ENCODE results near the gene SYAP1. TPM values are rescaled to one million over a fixed set of nuclear protein-coding genes. Genes with fewer than 3 reads are reported as not detected.
"Not testable (repeated sequence)": the region's sequence is repeated elsewhere in the genome, so short reads cannot be mapped to it uniquely, and the experiment has no call there.

SYAP1 gene
- total and polyA plus RNA-seq, 2 experiments from 2014 or later = 18.0 to 48.3 TPM

DNA sequence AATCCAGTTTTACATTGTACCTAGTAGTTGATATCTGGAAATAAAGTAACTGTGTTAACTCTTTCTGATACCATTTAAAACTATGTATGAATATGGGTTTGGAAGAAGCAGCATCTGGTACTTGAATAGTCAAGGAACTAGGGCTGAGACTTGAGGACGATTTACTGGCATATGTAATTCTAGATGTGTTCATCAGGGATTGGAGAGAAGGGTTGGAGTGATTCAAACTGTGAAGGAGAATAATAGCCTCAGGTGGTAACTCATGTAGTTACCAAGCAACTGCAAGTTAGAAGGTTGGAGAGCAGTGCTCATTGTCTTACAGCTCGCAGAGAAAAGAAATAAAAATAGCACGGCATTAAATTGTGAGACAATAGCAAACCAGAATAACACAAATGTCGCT is 37.3 kb downstream of the SYAP1 start (continued):
- TF ChIP-seq, protein P1, sequence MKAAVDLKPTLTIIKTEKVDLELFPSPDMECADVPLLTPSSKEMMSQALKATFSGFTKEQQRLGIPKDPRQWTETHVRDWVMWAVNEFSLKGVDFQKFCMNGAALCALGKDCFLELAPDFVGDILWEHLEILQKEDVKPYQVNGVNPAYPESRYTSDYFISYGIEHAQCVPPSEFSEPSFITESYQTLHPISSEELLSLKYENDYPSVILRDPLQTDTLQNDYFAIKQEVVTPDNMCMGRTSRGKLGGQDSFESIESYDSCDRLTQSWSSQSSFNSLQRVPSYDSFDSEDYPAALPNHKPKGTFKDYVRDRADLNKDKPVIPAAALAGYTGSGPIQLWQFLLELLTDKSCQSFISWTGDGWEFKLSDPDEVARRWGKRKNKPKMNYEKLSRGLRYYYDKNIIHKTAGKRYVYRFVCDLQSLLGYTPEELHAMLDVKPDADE (IDR thresholded peaks at IDR 0.05) = no peak
- TF ChIP-seq ZNF331 (CRISPR knock-in tag; IDR thresholded peaks at IDR 0.05; ENCODE audit: low read depth) (no peak), CREB1 (CRISPR knock-in tag; IDR thresholded peaks at IDR 0.05; ENCODE audit: low read depth) (no peak), JUNB (IDR thresholded peaks at IDR 0.05; ENCODE audit: unreplicated experiment) (no peak)

DNA sequence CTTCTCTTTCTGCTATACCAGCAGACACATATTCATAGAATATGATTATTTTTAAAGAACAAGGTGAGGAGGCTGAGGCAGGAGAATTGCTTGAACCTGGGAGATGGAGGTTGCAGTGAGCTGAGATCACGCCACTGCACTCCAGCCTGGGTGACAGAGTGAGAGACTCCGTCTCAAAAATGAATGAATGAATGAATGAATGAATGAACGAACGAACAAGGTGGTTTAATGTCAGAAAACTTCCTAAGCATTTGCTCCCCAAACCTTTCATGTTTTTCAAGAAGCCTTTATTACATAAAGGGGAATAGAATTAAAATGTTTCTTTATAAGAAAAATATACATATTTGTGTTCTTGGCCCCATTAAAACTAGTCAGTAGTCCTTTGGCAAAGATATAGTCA is 42.1 kb downstream of the SYAP1 start:
- H3K4me3 Mint-ChIP-seq; H3K4me3 ChIP-seq; ATAC-seq; H3K9me2 ChIP-seq (ENCODE audit: insufficient read depth); H3K27ac ChIP-seq (ENCODE audit: low read depth); H3K27me3 Mint-ChIP-seq (ENCODE audit: insufficient read depth, low read depth, poor library complexity); H2AFZ ChIP-seq; H3K9me3 Mint-ChIP-seq; H3K27me3 ChIP-seq (ENCODE audit: insufficient read depth); H3K4me2 ChIP-seq; H3K79me2 ChIP-seq (replicated peaks; ENCODE audit: insufficient read depth); H3K36me3 ChIP-seq (ENCODE audit: insufficient read depth); H3K4me1 ChIP-seq (ENCODE audit: insufficient read depth); DNase-seq (ENCODE audit: low spot score); H3K4me1 Mint-ChIP-seq; H3F3A ChIP-seq (replicated peaks; ENCODE audit: low read depth); H4K20me1 ChIP-seq (replicated peaks; ENCODE audit: insufficient read depth); H3K27ac Mint-ChIP-seq: not testable (repeated sequence)
- H3K36me3 Mint-ChIP-seq (ENCODE audit: low read depth) = peaks cover 30% of the 10 kb centered on the region

DNA sequence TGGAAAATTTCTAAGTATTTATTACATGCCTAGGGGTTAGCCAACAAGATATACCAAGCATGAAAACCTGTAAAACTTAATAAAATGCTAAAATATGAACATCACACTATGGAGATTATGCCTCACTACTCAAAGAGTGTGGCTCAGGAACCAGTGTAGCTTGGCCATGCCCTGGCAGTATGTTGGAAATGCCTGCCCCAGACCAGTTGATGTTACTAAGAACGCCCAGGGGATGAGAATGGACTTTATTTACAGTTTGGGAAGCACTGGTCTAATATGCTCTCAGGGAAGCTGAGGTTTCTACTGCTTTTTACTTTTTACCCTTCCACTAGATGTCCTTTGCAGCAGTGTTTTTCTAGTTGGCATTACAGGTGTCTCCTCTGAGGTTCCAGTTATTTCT is 43.2 kb downstream of the SYAP1 start:
- peaks cover 4% of the 10 kb centered on the region; the same call in 2 of the 3 replicates for H3K4me1 Mint-ChIP-seq
- H3K27me3 ChIP-seq (ENCODE audit: insufficient read depth) = no peaks in the 10 kb centered on the region
- H3K79me2 ChIP-seq (replicated peaks; ENCODE audit: insufficient read depth) = no peaks in the 10 kb centered on the region
- H3K27ac Mint-ChIP-seq = no peak overlapping the region
- no peak overlapping the region for H3K27ac ChIP-seq (ENCODE audit: low read depth)
- no peaks in the 10 kb centered on the region for H4K20me1 ChIP-seq (replicated peaks; ENCODE audit: insufficient read depth)
- no peaks in the 10 kb centered on the region for H3F3A ChIP-seq (replicated peaks; ENCODE audit: low read depth)
- no peaks in the 10 kb centered on the region for H3K4me1 ChIP-seq (ENCODE audit: insufficient read depth)
- no peaks in the 10 kb centered on the region for H3K9me3 Mint-ChIP-seq
- ATAC-seq (no peak), DNase-seq (ENCODE audit: low spot score) (no peak)
- no peak overlapping the region for H2AFZ ChIP-seq
- no peak overlapping the region for H3K4me2 ChIP-seq
- peaks cover 9% of the 10 kb centered on the region; the same call in 1 of the 2 replicates for H3K36me3 ChIP-seq (ENCODE audit: insufficient read depth)
- H3K36me3 Mint-ChIP-seq (ENCODE audit: low read depth) = peaks cover 22% of the 10 kb centered on the region; the same call in 2 of the 3 replicates
- no peak overlapping the region for H3K4me3 Mint-ChIP-seq
- no peak overlapping the region for H3K4me3 ChIP-seq
- no peaks in the 10 kb centered on the region for H3K9me2 ChIP-seq (ENCODE audit: insufficient read depth)
- no peaks in the 10 kb centered on the region for H3K27me3 Mint-ChIP-seq (ENCODE audit: insufficient read depth, low read depth, poor library complexity)
- TF ChIP-seq JUNB (IDR thresholded peaks at IDR 0.05; ENCODE audit: unreplicated experiment) = no peak
- TF ChIP-seq STAT1 (IDR thresholded peaks at IDR 0.05; ENCODE audit: unreplicated experiment) = no peak
- TF ChIP-seq, protein P2, sequence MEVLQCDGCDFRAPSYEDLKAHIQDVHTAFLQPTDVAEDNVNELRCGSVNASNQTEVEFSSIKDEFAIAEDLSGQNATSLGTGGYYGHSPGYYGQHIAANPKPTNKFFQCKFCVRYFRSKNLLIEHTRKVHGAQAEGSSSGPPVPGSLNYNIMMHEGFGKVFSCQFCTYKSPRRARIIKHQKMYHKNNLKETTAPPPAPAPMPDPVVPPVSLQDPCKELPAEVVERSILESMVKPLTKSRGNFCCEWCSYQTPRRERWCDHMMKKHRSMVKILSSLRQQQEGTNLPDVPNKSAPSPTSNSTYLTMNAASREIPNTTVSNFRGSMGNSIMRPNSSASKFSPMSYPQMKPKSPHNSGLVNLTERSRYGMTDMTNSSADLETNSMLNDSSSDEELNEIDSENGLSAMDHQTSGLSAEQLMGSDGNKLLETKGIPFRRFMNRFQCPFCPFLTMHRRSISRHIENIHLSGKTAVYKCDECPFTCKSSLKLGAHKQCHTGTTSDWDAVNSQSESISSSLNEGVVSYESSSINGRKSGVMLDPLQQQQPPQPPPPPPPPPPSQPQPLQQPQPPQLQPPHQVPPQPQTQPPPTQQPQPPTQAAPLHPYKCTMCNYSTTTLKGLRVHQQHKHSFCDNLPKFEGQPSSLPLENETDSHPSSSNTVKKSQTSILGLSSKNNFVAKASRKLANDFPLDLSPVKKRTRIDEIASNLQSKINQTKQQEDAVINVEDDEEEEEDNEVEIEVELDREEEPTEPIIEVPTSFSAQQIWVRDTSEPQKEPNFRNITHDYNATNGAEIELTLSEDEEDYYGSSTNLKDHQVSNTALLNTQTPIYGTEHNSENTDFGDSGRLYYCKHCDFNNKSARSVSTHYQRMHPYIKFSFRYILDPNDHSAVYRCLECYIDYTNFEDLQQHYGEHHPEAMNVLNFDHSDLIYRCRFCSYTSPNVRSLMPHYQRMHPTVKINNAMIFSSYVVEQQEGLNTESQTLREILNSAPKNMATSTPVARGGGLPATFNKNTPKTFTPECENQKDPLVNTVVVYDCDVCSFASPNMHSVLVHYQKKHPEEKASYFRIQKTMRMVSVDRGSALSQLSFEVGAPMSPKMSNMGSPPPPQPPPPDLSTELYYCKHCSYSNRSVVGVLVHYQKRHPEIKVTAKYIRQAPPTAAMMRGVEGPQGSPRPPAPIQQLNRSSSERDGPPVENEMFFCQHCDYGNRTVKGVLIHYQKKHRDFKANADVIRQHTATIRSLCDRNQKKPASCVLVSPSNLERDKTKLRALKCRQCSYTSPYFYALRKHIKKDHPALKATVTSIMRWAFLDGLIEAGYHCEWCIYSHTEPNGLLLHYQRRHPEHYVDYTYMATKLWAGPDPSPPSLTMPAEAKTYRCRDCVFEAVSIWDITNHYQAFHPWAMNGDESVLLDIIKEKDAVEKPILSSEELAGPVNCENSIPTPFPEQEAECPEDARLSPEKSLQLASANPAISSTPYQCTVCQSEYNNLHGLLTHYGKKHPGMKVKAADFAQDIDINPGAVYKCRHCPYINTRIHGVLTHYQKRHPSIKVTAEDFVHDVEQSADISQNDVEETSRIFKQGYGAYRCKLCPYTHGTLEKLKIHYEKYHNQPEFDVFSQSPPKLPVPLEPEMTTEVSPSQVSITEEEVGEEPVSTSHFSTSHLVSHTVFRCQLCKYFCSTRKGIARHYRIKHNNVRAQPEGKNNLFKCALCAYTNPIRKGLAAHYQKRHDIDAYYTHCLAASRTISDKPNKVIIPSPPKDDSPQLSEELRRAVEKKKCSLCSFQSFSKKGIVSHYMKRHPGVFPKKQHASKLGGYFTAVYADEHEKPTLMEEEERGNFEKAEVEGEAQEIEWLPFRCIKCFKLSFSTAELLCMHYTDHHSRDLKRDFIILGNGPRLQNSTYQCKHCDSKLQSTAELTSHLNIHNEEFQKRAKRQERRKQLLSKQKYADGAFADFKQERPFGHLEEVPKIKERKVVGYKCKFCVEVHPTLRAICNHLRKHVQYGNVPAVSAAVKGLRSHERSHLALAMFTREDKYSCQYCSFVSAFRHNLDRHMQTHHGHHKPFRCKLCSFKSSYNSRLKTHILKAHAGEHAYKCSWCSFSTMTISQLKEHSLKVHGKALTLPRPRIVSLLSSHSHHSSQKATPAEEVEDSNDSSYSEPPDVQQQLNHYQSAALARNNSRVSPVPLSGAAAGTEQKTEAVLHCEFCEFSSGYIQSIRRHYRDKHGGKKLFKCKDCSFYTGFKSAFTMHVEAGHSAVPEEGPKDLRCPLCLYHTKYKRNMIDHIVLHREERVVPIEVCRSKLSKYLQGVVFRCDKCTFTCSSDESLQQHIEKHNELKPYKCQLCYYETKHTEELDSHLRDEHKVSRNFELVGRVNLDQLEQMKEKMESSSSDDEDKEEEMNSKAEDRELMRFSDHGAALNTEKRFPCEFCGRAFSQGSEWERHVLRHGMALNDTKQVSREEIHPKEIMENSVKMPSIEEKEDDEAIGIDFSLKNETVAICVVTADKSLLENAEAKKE (CRISPR knock-in tag; IDR thresholded peaks at IDR 0.05) = no peak
- no peak for TF ChIP-seq ZNF331 (CRISPR knock-in tag; IDR thresholded peaks at IDR 0.05; ENCODE audit: low read depth)
- TF ChIP-seq, protein P1 (IDR thresholded peaks at IDR 0.05) = no peak
- TF ChIP-seq, protein P3, sequence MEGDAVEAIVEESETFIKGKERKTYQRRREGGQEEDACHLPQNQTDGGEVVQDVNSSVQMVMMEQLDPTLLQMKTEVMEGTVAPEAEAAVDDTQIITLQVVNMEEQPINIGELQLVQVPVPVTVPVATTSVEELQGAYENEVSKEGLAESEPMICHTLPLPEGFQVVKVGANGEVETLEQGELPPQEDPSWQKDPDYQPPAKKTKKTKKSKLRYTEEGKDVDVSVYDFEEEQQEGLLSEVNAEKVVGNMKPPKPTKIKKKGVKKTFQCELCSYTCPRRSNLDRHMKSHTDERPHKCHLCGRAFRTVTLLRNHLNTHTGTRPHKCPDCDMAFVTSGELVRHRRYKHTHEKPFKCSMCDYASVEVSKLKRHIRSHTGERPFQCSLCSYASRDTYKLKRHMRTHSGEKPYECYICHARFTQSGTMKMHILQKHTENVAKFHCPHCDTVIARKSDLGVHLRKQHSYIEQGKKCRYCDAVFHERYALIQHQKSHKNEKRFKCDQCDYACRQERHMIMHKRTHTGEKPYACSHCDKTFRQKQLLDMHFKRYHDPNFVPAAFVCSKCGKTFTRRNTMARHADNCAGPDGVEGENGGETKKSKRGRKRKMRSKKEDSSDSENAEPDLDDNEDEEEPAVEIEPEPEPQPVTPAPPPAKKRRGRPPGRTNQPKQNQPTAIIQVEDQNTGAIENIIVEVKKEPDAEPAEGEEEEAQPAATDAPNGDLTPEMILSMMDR (conservative IDR thresholded peaks at IDR 0.05; ENCODE audit: low read depth in 2 of 2) = no peak
- no peak for TF ChIP-seq NANOG (IDR thresholded peaks at IDR 0.05; ENCODE audit: borderline replicate concordance)
- no peak for TF ChIP-seq CREB1 (CRISPR knock-in tag; IDR thresholded peaks at IDR 0.05; ENCODE audit: low read depth)
- no peak for TF ChIP-seq ZNF114 (CRISPR knock-in tag; IDR thresholded peaks at IDR 0.05)
